ENCODE results near the gene SLC35E3. TPM values are rescaled to one million over a fixed set of nuclear protein-coding genes. Genes with fewer than 3 reads are reported as not detected.
"Not testable (repeated sequence)": the region's sequence is repeated elsewhere in the genome, so short reads cannot be mapped to it uniquely, and the experiment has no call there.

The SLC35E3 gene
- total RNA-seq, 1 donor from 2014 or later, result 9.5 TPM

GRCh38 chr12:68805592-68806120, 59.7 kb downstream of the SLC35E3 start:
- Mint-ChIP-seq H3K27ac (ENCODE audit: unreplicated experiment) (no peak overlapping the region), H3K36me3 (ENCODE audit: unreplicated experiment) (peaks cover 8% of the 10 kb centered on the region), H3K27me3 (ENCODE audit: unreplicated experiment) (no peaks in the 10 kb centered on the region), H3K9me3 (ENCODE audit: unreplicated experiment) (no peaks in the 10 kb centered on the region), H3K4me1 (ENCODE audit: unreplicated experiment) (peaks cover 9% of the 10 kb centered on the region), H3K4me3 (ENCODE audit: unreplicated experiment) (no peak overlapping the region)
- no peak for DNase-seq (ENCODE audit: extremely low spot score, unreplicated experiment)
- no peak for TF ChIP-seq CTCF (IDR thresholded peaks at IDR 0.05)

GRCh38 chr12:68806488-68807237, 60.7 kb downstream of the SLC35E3 start:
- H3K27me3 Mint-ChIP-seq (ENCODE audit: unreplicated experiment), result no peaks in the 10 kb centered on the region
- H3K27ac Mint-ChIP-seq (ENCODE audit: unreplicated experiment), result peak overlapping the region; percentile 98
- no peak for TF ChIP-seq CTCF (IDR thresholded peaks at IDR 0.05)
- no peaks in the 10 kb centered on the region for H3K9me3 Mint-ChIP-seq (ENCODE audit: unreplicated experiment)
- H3K36me3 Mint-ChIP-seq (ENCODE audit: unreplicated experiment), result peaks cover 16% of the 10 kb centered on the region
- peak overlapping the region; percentile 92 for H3K4me3 Mint-ChIP-seq (ENCODE audit: unreplicated experiment)
- no peak for DNase-seq (ENCODE audit: extremely low spot score, unreplicated experiment)
- peaks cover 19% of the 10 kb centered on the region for H3K4me1 Mint-ChIP-seq (ENCODE audit: unreplicated experiment)

GRCh38 chr12:68807274-68807575, 61.2 kb downstream of the SLC35E3 start:
- H3K4me3 Mint-ChIP-seq (ENCODE audit: unreplicated experiment), result peak overlapping the region; percentile 92
- H3K9me3 Mint-ChIP-seq (ENCODE audit: unreplicated experiment); H3K27me3 Mint-ChIP-seq (ENCODE audit: unreplicated experiment); DNase-seq (ENCODE audit: extremely low spot score, unreplicated experiment): not testable (repeated sequence)
- peak overlapping the region; percentile 98 for H3K27ac Mint-ChIP-seq (ENCODE audit: unreplicated experiment)
- peaks cover 17% of the 10 kb centered on the region for H3K36me3 Mint-ChIP-seq (ENCODE audit: unreplicated experiment)
- H3K4me1 Mint-ChIP-seq (ENCODE audit: unreplicated experiment), result peaks cover 21% of the 10 kb centered on the region

- H3K27me3 Mint-ChIP-seq (ENCODE audit: unreplicated experiment), result no peaks in the 10 kb centered on the region
- peak within 1 kb of the TSS; percentile 92 for H3K4me3 Mint-ChIP-seq (ENCODE audit: unreplicated experiment)
- H3K9me3 Mint-ChIP-seq (ENCODE audit: unreplicated experiment), result no peaks in the 10 kb centered on the region
- H3K4me1 Mint-ChIP-seq (ENCODE audit: unreplicated experiment), result peaks cover 23% of the 10 kb centered on the region
- H3K27ac Mint-ChIP-seq (ENCODE audit: unreplicated experiment), result peak within 1 kb of the TSS; percentile 98
- peaks cover 17% of the 10 kb centered on the region for H3K36me3 Mint-ChIP-seq (ENCODE audit: unreplicated experiment)
- peak; percentile 69 for TF ChIP-seq CTCF (IDR thresholded peaks at IDR 0.05)
- peak; percentile 97 for DNase-seq (ENCODE audit: extremely low spot score, unreplicated experiment)
These were observed 61.8 kb downstream of the SLC35E3 start, which contains the start of gene MDM2 for GRCh38 chr12:68807576-68808387. MDM2 (plus strand) TSS chr12:68808177; CDS start chr12:68808478, 301 bp downstream.

- H3K9me3 Mint-ChIP-seq (ENCODE audit: unreplicated experiment), result no peaks in the 10 kb centered on the region
- no peak for TF ChIP-seq CTCF (IDR thresholded peaks at IDR 0.05)
- peak; percentile 91 for DNase-seq (ENCODE audit: extremely low spot score, unreplicated experiment)
- H3K4me3 Mint-ChIP-seq (ENCODE audit: unreplicated experiment), result peak overlapping the region; percentile 92
- H3K27me3 Mint-ChIP-seq (ENCODE audit: unreplicated experiment), result no peaks in the 10 kb centered on the region
- H3K27ac Mint-ChIP-seq (ENCODE audit: unreplicated experiment), result peak overlapping the region; percentile 98
- peaks cover 28% of the 10 kb centered on the region for H3K4me1 Mint-ChIP-seq (ENCODE audit: unreplicated experiment)
- H3K36me3 Mint-ChIP-seq (ENCODE audit: unreplicated experiment), result peaks cover 23% of the 10 kb centered on the region
These were observed 62.6 kb downstream of the SLC35E3 start for GRCh38 chr12:68808388-68809189.

Measured in osteocyte (in vitro differentiated cells).